CD4-positive, alpha-beta T cell treated with Interleukin-21 for 1 hour (primary cell): Measurements from ENCODE around the gene CCDC27.

Source experiments
- DNase-seq: peaks from one replicate; pipeline ENCODE4 v3.0.0-alpha.2; 2020

The CCDC27 gene

DNA sequence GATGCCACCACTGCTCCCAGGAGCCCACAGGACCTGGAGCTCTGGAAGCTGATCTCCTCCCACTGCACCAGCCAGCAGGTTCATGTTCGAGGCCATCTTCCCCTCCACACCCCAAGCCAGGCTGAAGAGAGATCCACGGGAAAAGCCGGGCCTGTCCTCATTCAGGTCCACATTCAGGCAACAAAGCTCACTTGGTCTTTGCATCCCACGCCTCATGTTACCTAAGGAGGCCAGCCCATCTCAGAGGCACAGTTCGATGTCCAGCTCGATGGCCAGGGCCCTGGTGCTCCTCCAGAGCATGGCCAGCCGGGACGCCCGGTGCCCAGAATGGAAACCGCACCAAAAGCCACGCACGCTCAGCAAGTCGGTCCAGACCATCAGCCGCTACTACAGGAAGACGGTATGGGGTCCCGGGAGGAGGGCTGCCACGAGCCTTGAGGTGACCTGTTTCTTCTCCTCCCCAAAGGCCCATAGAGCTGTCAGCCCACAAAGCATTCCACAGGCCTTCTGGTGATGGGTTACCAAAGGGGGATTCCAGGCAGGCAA, at the start of gene CCDC27:
CCDC27 (plus strand) TSS at position 51 of the 546 bp plus-strand sequence; CDS start at position 83, 32 bp downstream.
- DNase-seq, result no peak

- DNase-seq, result no peak
These were observed 49.7 kb upstream of the CCDC27 start for GRCh38 chr1:3702528-3702927.

- DNase-seq, result no peak
These were observed 49.1 kb upstream of the CCDC27 start for GRCh38 chr1:3702990-3703728.

DNA sequence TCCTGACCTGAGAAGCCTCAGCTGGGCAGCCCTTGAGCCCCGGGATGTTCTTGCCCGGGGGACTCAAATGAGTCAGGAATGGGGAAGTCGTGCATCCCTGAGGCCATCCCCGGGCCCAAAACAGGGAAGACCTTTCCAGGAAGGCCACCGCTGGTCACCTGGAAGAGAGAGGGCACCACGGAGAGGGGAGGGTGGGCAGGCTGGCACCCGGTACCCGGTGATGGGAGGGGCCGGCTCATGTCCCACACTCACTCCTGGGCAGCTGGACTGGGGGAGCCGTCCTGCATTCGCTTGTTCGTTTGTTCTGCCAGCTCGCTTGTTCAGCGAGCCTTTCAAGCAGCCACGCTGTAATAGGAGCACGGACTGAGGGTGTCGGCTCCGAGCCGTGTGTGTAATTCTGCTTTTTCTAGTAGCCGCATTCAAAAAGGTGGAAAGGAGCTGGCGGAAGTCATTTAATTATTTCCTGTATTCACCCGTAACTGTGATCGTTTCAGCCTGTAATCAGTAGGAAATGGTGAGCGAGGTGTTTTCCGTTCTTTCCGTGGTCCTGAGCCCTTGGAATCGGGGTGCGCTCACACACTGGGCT, 48.4 kb upstream of the CCDC27 start:
- DNase-seq, result no peak

GRCh38 chr1:3705341-3705950, 46.8 kb upstream of the CCDC27 start:
- DNase-seq, result no peak

GRCh38 chr1:3706651-3707297, 45.5 kb upstream of the CCDC27 start:
- DNase-seq, result no peak

- no peak for DNase-seq
These were observed 44.8 kb upstream of the CCDC27 start for GRCh38 chr1:3707298-3707938.

DNA sequence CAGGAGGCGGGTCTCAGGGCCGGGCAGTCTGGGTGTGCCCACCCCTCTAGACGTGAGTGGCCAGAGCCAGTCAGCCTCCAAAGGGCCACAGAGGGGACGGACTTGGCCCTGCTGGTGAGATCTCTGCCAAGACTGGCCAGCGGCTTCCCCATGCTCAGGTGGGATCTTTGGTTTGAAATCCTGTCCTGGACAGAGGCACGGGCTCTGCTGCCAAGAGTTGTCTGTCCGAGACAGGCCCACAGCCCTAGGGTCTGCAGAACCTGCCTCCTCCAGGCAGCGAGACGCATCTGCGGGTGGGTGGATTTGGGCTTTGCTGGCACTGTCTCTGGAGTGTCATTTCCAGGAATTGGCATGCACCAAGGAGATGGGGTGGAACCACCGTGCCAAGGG, 44.3 kb upstream of the CCDC27 start:
- DNase-seq, result no peak

- no peak for DNase-seq
These were observed 43.5 kb upstream of the CCDC27 start for GRCh38 chr1:3708791-3709190.

- no peak for DNase-seq
These were observed 42.0 kb upstream of the CCDC27 start for GRCh38 chr1:3710251-3710650.

GRCh38 chr1:3711381-3711779, 40.9 kb upstream of the CCDC27 start:
- DNase-seq, result no peak

DNA sequence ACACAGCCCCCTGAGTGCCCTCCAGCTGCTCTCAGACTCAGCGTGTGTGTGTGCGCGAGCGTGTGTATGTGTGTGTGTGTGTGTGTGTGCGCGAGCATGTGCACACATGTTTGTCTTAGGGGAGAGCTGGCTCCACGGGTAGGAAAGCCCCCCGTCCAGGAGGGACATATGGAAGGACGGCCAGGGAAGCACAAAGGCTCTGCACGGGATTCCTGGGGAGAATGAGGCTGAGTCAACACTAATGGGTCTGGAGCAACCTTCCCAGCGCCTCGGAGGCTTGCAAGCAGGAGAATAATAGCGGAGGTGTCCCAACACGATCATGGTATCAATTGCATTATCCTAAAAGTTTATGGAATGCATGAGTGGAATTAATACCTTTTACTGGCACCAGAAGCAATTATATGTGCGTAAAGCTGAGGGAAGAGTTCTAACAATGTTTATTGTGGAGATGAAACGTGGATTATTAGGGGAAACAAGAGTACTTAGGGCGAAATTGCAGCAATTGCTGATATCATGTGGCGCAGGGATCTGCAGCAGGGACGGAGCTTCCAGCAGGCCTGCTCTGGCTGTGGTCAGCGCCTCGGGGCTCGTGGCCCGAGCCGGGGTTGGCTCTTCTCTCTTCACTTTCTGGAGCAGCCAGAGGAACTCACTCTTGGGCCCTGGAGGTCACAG, 40.3 kb upstream of the CCDC27 start:
- no peak for DNase-seq

DNA sequence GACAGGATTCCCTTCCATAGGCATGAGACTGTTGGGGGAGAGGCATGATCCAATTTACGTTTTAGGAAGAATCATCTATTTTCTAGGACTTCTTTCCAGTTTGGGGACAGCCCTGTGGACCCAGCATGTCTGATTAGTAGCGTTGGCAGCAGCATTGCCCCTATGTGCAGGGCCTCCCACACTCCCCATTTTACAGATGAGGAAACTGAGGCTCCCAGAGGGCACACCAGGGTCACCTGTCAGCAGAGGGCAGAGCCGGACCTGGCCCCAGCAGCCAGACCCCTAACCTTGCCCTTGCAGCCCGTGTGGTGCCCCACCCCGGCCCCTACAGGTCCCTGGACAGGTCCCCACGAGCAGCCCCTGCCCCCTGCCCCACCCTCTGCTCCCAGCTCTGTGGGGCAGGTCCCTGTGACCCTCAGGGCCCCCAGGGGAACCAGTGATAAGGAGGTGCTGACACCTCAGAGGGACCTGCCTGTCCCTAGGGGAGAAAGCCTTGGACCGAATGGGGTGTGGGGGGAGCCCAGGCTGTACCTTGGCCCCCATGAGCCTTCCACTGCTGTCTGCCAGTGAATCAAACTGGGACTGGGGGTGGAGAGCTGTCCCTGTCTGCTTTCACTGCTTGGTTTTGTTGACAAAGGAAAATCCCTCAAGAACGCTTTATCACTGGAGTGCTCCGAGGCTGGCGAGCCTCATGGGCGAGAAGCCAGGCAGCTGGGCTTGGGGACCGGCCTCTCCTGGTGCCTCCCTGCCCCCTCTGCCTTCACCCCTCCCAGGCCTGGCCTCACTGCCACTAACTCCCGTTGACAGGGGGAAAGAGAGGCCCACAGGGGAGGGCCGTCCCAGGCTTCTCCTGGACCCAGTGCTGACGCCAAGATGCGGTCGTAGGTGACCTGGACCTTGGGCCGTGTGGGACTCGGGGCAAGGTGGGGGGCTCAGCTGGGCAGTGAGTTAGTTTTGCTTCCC, 39.4 kb upstream of the CCDC27 start:
- no peak for DNase-seq

- no peak for DNase-seq
These were observed 38.4 kb upstream of the CCDC27 start for GRCh38 chr1:3713840-3714239.

- DNase-seq, result no peak
These were observed 37.9 kb upstream of the CCDC27 start for GRCh38 chr1:3714284-3714741.

DNA sequence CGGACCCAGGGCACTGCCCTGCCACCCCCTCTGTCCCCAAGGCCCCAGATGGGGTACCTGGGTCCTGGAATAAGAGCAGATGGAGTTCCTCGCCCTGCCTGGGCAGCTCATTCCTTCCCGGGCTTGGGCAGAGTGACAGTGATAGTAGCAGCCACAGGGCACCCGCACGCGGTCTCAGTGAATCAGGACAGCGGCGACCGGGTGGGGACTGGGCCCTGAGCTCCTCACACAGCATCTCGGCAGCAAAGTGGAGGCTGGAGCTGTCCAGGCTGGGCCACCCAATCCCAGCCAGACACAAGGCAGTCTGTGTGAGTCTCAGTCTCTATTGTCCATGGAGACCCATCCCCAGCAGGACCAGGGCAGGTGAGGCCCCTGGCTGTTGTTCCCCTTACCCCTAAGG, 37.4 kb upstream of the CCDC27 start:
- no peak for DNase-seq

DNA sequence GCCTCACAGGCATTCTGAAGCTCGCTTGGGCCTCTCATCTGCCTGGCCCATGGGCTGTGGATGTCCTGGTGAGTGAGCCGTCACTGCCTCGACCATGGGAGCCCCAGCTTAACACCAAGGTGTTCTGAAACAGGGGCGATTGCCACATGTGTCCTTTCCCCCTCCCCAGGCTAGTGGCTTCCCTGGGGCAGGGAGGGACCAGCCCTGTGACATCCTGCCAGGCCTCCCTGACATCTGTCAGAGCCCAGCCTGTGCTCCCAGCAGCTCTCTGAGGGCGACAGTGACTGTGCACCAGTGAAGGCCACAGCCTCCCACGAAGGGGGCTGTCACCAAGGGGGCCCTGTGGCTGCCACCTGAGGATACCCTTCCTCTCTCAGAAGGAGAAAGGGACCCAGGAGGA, 35.9 kb upstream of the CCDC27 start:
- no peak for DNase-seq

DNA sequence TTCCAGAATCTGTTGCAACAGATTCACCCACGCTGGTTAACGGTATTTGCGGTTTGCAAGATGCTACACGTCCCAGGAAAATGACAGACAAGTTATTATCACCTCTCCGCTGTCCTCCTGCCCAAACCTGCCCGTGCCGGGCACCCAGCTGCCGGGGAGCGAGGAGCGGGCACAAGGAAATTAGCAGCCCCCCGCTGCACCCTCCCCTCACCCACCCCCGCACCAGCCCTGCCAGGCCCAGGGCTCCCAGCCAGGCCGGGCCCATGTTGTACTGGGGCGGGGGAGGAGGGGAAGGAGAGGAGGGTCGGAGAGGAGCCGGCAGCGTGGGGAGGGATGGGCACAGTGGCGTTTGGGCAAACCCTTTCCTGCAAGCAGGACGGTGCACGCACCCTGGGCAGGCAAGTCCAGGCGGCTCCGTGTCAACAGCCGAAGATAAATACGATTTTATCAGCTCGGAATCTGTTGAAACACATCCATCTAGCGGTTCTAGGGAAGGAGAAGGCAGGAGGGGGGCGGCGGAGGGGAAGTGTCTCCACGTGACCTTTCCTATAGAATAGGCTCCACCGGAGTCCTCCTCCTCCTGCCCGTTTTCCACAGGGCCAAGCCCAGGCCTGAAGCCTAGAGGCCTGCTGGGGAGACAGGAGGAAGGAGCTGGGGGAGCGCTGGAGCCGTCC, 35.1 kb upstream of the CCDC27 start:
- DNase-seq, result no peak

- no peak for DNase-seq
These were observed 34.3 kb upstream of the CCDC27 start for GRCh38 chr1:3717715-3718601.
